HEK293 (cell line): ENCODE data around the gene PRCD.

Experiments
- CTCF ChIA-PET: fragments of 350-600 bp; formaldehyde crosslinking; extraction: SDS; loops from one replicate; lab custom pipeline; 2021; ENCODE audit warnings: antibody characterized with exemption; lab: Yijun Ruan, JAX
- POLR2A ChIA-PET: fragments of 300-600 bp; formaldehyde crosslinking; extraction: SDS; loops from one replicate; lab custom pipeline; 2020; ENCODE audit warnings: antibody characterized with exemption, inconsistent platforms; lab: Yijun Ruan, JAX
- H3K27ac ChIP-seq: fragments of 200-500 bp; sonication (Bioruptor generic); 2 replicates; pipeline ENCODE4 v1.5.1; 2014; ENCODE audit warnings: low read depth, low read length, control low read depth, inconsistent platforms; ENCODE audit errors: extremely low read depth
- H3K36me3 ChIP-seq, 2 experiments: fragments of 200-500 bp in 1 of 2; sonication (Bioruptor generic) in 1 of 2; 1 replicate in 1 of 2; 2 replicates in 1 of 2; pipeline ENCODE4 v1.5.1; 2014 to 2017; ENCODE audit warnings: inconsistent platforms in 2 of 2, low read length in 2 of 2; ENCODE audit not compliant: control insufficient read depth in 2 of 2, insufficient read depth in 1 of 2
- H3K4me1 ChIP-seq: fragments of 200-500 bp; sonication (Bioruptor generic); 2 replicates; pipeline ENCODE4 v1.5.1; 2014; ENCODE audit warnings: mild to moderate bottlenecking, low read length, inconsistent platforms; ENCODE audit not compliant: control insufficient read depth, insufficient read depth
- H3K4me3 ChIP-seq: 2 replicates; pipeline ENCODE4 v1.5.1; 2011; ENCODE audit warnings: low read depth, mild to moderate bottlenecking, control low read depth, low read length, moderate library complexity
- H3K9me3 ChIP-seq: fragments of 200-500 bp; sonication (Bioruptor generic); 2 replicates; pipeline ENCODE4 v1.5.1; 2014; ENCODE audit warnings: low read depth, low read length, inconsistent platforms; ENCODE audit not compliant: control insufficient read depth, insufficient read depth
- FEZF1 ChIP-seq: fragments of 450-650 bp; formaldehyde crosslinking; IDR thresholded peaks from 2 replicates; pipeline ENCODE4 v1.5.1; 2016; ENCODE audit warnings: missing biosample characterization, missing genetic modification characterization
- GLIS2 ChIP-seq: fragments of 450-650 bp; formaldehyde crosslinking; IDR thresholded peaks from 2 replicates; pipeline ENCODE4 v1.5.1; 2016; ENCODE audit warnings: missing biosample characterization, missing genetic modification characterization
- KLF8 ChIP-seq: fragments of 450-650 bp; formaldehyde crosslinking; IDR thresholded peaks from 2 replicates; pipeline ENCODE4 v1.5.1; 2016; ENCODE audit warnings: missing biosample characterization, missing genetic modification characterization
- SETDB1 ChIP-seq: IDR thresholded peaks from one replicate; pipeline ENCODE4 v1.6.1; 2017; ENCODE audit warnings: mild to moderate bottlenecking, low read length, moderate library complexity, mixed read lengths; ENCODE audit not compliant: insufficient read length
- SP3 ChIP-seq: fragments of 450-650 bp; formaldehyde crosslinking; IDR thresholded peaks from 2 replicates; pipeline ENCODE4 v1.5.1; 2016; ENCODE audit warnings: missing biosample characterization, missing genetic modification characterization
- TRIM28 ChIP-seq: IDR thresholded peaks from 2 replicates; pipeline ENCODE4 v1.6.1; 2011; ENCODE audit warnings: low read length, control low read depth, borderline replicate concordance
- YY2 ChIP-seq: fragments of 450-650 bp; formaldehyde crosslinking; IDR thresholded peaks from 2 replicates; pipeline ENCODE4 v1.5.1; 2016; ENCODE audit warnings: missing biosample characterization, missing genetic modification characterization
- ZBTB17 ChIP-seq: fragments of 450-650 bp; formaldehyde crosslinking; IDR thresholded peaks from 2 replicates; pipeline ENCODE4 v1.5.1; 2016; ENCODE audit warnings: missing biosample characterization, missing genetic modification characterization
- ZNF2 ChIP-seq: fragments of 450-650 bp; formaldehyde crosslinking; IDR thresholded peaks from 2 replicates; pipeline ENCODE4 v1.5.1; 2016; ENCODE audit warnings: missing biosample characterization, missing genetic modification characterization
- ZNF211 ChIP-seq: fragments of 450-650 bp; formaldehyde crosslinking; IDR thresholded peaks from 2 replicates; pipeline ENCODE4 v1.5.1; 2016; ENCODE audit warnings: low read depth, missing biosample characterization, missing genetic modification characterization
- ZNF214 ChIP-seq: fragments of 450-650 bp; formaldehyde crosslinking; IDR thresholded peaks from 2 replicates; pipeline ENCODE4 v1.5.1; 2017; ENCODE audit warnings: missing biosample characterization, mild to moderate bottlenecking, missing genetic modification characterization, borderline replicate concordance
- ZNF221 ChIP-seq: fragments of 450-650 bp; formaldehyde crosslinking; IDR thresholded peaks from 2 replicates; pipeline ENCODE4 v1.5.1; 2017; ENCODE audit warnings: missing biosample characterization, missing genetic modification characterization, borderline replicate concordance
- ZNF341 ChIP-seq: fragments of 450-650 bp; formaldehyde crosslinking; IDR thresholded peaks from 2 replicates; pipeline ENCODE4; 2016; ENCODE audit warnings: low read depth, missing biosample characterization, missing genetic modification characterization
- ZNF354C ChIP-seq: fragments of 450-650 bp; formaldehyde crosslinking; IDR thresholded peaks from 2 replicates; pipeline ENCODE4 v1.5.1; 2016; ENCODE audit warnings: missing biosample characterization, missing genetic modification characterization, low read depth, borderline replicate concordance
- ZNF37A ChIP-seq: fragments of 450-650 bp; IDR thresholded peaks from 2 replicates; pipeline ENCODE4 v1.5.1; 2018; ENCODE audit warnings: missing biosample characterization, missing genetic modification characterization
- ZNF416 ChIP-seq: fragments of 450-650 bp; formaldehyde crosslinking; IDR thresholded peaks from 2 replicates; pipeline ENCODE4 v1.5.1; 2016; ENCODE audit warnings: missing biosample characterization, missing genetic modification characterization
- ZNF501 ChIP-seq: fragments of 450-650 bp; formaldehyde crosslinking; IDR thresholded peaks from 2 replicates; pipeline ENCODE4 v1.5.1; 2016; ENCODE audit warnings: missing biosample characterization, missing genetic modification characterization
- ZNF521 ChIP-seq: fragments of 450-650 bp; formaldehyde crosslinking; IDR thresholded peaks from 2 replicates; pipeline ENCODE4 v1.5.1; 2017; ENCODE audit warnings: missing biosample characterization, mild to moderate bottlenecking, missing genetic modification characterization
- ZNF529 ChIP-seq: fragments of 450-650 bp; formaldehyde crosslinking; IDR thresholded peaks from 2 replicates; pipeline ENCODE4 v1.5.1; 2017; ENCODE audit warnings: missing genetic modification characterization, missing biosample characterization; ENCODE audit not compliant: insufficient replicate concordance
- ZNF768 ChIP-seq: fragments of 450-650 bp; formaldehyde crosslinking; IDR thresholded peaks from 2 replicates; pipeline ENCODE4 v1.5.1; 2018; ENCODE audit warnings: missing biosample characterization, mild to moderate bottlenecking, missing genetic modification characterization
- ZNF843 ChIP-seq: fragments of 450-650 bp; formaldehyde crosslinking; IDR thresholded peaks from 2 replicates; pipeline ENCODE4 v1.5.1; 2016; ENCODE audit warnings: missing biosample characterization, missing genetic modification characterization
- TF ChIP-seq, protein P1 (sequence below): fragments of 450-650 bp; formaldehyde crosslinking; conservative IDR thresholded peaks from 2 replicates; pipeline ENCODE4 v1.5.1; 2016; ENCODE audit warnings: low read depth, missing biosample characterization, missing genetic modification characterization
- TF ChIP-seq, protein P2 (sequence below): fragments of 450-650 bp; formaldehyde crosslinking; IDR thresholded peaks from 2 replicates; pipeline ENCODE4 v1.5.1; 2017; ENCODE audit warnings: missing biosample characterization, missing genetic modification characterization
- TF ChIP-seq, protein P3 (sequence below): fragments of 450-650 bp; formaldehyde crosslinking; IDR thresholded peaks from 2 replicates; pipeline ENCODE4 v1.5.1; 2016; ENCODE audit warnings: missing biosample characterization, missing genetic modification characterization

Gene PRCD

DNA sequence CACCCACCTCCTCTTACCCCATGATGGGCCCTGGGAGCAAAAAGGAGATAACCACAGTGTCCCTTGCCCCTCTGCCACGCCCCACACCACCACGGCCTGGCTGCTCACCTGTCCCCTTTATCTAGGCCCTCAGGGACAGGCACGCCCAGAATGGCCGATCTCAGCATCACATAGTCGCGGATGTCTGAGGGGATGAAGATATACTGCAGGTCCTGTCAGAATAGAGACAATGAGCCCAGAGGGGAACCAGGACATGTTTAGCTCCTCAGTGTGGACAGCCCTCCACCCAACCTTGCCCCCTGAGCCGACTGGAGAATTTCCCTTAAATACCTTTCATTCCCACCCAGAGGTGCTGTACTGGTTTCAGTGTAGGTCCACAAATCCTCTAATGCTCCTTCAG lies 30.6 kb downstream of the PRCD start:
- Histone ChIP-seq H3K4me3 (no peak overlapping the region), H3K36me3 (peaks cover 7 to 22% of the 10 kb centered on the region in 2 experiments), H3K9me3 (no peaks in the 10 kb centered on the region), H3K27ac (no peak overlapping the region), H3K4me1 (no peaks in the 10 kb centered on the region)
- TF ChIP-seq ZBTB17 (tag by site-specific recombination) (0 out of 2 replicates have a peak, but pooled peaks have one; percentile 9), ZNF211 (tag by site-specific recombination) (no peak)
- ChIA-PET POLR2A (interaction anchor here (1.0 kb wide), 1 partner anchor 13 kb away, joined by 3 read pairs; no protein-coding TSS in a partner anchor), CTCF (interaction anchor here (0.5 to 2.6 kb wide), 4 partner anchors 12 to 120 kb away, joined by 3 to 9 read pairs (median 4); no protein-coding TSS in a partner anchor)

DNA sequence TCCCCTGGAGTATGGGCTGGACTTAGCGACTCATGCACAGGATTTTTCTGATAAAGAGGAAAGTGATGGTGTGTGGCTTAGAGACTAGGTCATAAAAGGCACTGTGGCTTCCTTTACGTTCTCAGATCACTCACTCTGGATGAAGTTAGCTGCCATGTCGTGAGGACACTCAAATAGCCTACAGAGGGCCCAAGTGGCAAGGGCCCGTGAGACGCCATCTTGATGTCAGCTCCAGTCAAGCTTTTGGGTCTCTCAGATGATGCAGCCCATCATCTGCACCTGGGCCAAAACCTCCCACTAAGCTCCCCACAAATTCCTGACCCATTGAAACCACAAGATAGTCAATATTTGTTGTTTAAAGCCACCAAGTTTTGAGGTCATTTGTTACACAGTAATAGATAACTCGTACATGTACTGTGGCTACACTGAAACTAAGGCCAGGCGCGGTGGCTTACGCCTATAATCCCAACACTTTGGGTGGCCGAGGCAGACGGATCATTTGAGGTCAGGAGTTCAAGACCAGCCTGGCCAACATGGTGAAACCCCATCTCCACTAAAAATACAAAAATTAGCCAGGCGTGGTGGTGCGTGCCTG lies 31.1 kb downstream of the PRCD start:
- Histone ChIP-seq H3K36me3 (peaks cover 2 to 17% of the 10 kb centered on the region in 2 experiments), H3K4me3 (no peak overlapping the region), H3K4me1 (no peaks in the 10 kb centered on the region), H3K27ac (no peak overlapping the region), H3K9me3 (no peaks in the 10 kb centered on the region)
- ChIA-PET POLR2A (interaction anchor here (0.6 to 1.0 kb wide), 4 partner anchors 13 to 53 kb away, joined by 3 read pairs; no protein-coding TSS in a partner anchor), CTCF (interaction anchor here (0.8 to 2.6 kb wide), 3 partner anchors 44 to 120 kb away, joined by 3 to 9 read pairs (median 4); no protein-coding TSS in a partner anchor)
- TF ChIP-seq, protein P1, sequence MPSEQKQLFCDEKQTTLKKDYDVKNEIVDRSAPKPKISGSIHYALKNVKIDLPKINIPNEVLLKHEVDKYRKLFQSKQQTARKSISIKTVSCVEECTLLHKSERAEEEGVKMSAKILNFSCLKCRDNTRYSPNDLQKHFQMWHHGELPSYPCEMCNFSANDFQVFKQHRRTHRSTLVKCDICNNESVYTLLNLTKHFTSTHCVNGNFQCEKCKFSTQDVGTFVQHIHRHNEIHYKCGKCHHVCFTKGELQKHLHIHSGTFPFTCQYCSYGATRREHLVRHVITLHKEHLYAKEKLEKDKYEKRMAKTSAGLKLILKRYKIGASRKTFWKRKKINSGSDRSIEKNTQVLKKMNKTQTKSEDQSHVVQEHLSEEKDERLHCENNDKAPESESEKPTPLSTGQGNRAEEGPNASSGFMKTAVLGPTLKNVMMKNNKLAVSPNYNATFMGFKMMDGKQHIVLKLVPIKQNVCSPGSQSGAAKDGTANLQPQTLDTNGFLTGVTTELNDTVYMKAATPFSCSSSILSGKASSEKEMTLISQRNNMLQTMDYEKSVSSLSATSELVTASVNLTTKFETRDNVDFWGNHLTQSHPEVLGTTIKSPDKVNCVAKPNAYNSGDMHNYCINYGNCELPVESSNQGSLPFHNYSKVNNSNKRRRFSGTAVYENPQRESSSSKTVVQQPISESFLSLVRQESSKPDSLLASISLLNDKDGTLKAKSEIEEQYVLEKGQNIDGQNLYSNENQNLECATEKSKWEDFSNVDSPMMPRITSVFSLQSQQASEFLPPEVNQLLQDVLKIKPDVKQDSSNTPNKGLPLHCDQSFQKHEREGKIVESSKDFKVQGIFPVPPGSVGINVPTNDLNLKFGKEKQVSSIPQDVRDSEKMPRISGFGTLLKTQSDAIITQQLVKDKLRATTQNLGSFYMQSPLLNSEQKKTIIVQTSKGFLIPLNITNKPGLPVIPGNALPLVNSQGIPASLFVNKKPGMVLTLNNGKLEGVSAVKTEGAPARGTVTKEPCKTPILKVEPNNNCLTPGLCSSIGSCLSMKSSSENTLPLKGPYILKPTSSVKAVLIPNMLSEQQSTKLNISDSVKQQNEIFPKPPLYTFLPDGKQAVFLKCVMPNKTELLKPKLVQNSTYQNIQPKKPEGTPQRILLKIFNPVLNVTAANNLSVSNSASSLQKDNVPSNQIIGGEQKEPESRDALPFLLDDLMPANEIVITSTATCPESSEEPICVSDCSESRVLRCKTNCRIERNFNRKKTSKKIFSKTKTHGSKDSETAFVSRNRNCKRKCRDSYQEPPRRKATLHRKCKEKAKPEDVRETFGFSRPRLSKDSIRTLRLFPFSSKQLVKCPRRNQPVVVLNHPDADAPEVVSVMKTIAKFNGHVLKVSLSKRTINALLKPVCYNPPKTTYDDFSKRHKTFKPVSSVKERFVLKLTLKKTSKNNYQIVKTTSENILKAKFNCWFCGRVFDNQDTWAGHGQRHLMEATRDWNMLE, result peak; percentile 38; the same call in 1 of the 2 replicates
- TF ChIP-seq, protein P2, sequence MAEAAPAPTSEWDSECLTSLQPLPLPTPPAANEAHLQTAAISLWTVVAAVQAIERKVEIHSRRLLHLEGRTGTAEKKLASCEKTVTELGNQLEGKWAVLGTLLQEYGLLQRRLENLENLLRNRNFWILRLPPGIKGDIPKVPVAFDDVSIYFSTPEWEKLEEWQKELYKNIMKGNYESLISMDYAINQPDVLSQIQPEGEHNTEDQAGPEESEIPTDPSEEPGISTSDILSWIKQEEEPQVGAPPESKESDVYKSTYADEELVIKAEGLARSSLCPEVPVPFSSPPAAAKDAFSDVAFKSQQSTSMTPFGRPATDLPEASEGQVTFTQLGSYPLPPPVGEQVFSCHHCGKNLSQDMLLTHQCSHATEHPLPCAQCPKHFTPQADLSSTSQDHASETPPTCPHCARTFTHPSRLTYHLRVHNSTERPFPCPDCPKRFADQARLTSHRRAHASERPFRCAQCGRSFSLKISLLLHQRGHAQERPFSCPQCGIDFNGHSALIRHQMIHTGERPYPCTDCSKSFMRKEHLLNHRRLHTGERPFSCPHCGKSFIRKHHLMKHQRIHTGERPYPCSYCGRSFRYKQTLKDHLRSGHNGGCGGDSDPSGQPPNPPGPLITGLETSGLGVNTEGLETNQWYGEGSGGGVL, result no peak
- TF ChIP-seq GLIS2 (no peak), KLF8 (peak; percentile 38; the same call in 1 of the 2 replicates), ZBTB17 (tag by site-specific recombination) (0 out of 2 replicates have a peak, but pooled peaks have one; percentile 8), ZNF843 (tag by site-specific recombination) (no peak), FEZF1 (tag by site-specific recombination) (no peak), SETDB1 (peak; percentile 13), ZNF37A (tag by site-specific recombination) (no peak), ZNF341 (tag by site-specific recombination) (no peak), TRIM28 (no peak), ZNF416 (tag by site-specific recombination) (no peak), ZNF521 (tag by site-specific recombination) (no peak), ZNF221 (tag by site-specific recombination) (no peak), ZNF354C (tag by site-specific recombination) (no peak), ZNF529 (no peak), ZNF214 (tag by site-specific recombination) (no peak), ZNF2 (tag by site-specific recombination) (no peak), ZNF768 (tag by site-specific recombination) (no peak), YY2 (tag by site-specific recombination) (no peak), ZNF501 (tag by site-specific recombination) (no peak), SP3 (no peak)
- TF ChIP-seq, protein P3, sequence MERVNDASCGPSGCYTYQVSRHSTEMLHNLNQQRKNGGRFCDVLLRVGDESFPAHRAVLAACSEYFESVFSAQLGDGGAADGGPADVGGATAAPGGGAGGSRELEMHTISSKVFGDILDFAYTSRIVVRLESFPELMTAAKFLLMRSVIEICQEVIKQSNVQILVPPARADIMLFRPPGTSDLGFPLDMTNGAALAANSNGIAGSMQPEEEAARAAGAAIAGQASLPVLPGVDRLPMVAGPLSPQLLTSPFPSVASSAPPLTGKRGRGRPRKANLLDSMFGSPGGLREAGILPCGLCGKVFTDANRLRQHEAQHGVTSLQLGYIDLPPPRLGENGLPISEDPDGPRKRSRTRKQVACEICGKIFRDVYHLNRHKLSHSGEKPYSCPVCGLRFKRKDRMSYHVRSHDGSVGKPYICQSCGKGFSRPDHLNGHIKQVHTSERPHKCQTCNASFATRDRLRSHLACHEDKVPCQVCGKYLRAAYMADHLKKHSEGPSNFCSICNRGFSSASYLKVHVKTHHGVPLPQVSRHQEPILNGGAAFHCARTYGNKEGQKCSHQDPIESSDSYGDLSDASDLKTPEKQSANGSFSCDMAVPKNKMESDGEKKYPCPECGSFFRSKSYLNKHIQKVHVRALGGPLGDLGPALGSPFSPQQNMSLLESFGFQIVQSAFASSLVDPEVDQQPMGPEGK, result peak; percentile 19; the same call in 1 of the 2 replicates
